DMS53 treated with DMSO at 0.1 percent for 48 hours (cell line): Measurements from ENCODE around the gene PPP4C.

Source experiments
- DNase-seq: peaks from one replicate; lab custom pipeline; 2025; ENCODE audit not compliant: unreplicated experiment; lab: John Stamatoyannopoulos, UW

Gene PPP4C

GRCh38 chr16:30079480-30079879, 3.7 kb downstream of the PPP4C start:
- DNase-seq, result no peak

GRCh38 chr16:30082545-30083090, 6.8 kb downstream of the PPP4C start:
- DNase-seq, result no peak

- DNase-seq, result no peak
Measured at GRCh38 chr16:30083216-30084055, 7.6 kb downstream of the PPP4C start.

- no peak for DNase-seq
Measured at GRCh38 chr16:30084096-30084815, 8.5 kb downstream of the PPP4C start.

GRCh38 chr16:30084816-30085159, 9.0 kb downstream of the PPP4C start:
- DNase-seq, result no peak

- no peak for DNase-seq
Measured at GRCh38 chr16:30085247-30085646, 9.5 kb downstream of the PPP4C start.

GRCh38 chr16:30085820-30086219, 10.0 kb downstream of the PPP4C start:
- DNase-seq, result no peak

- no peak for DNase-seq
Measured at GRCh38 chr16:30086291-30087140, 10.7 kb downstream of the PPP4C start.

GRCh38 chr16:30087181-30087898, 11.5 kb downstream of the PPP4C start:
- no peak for DNase-seq

GRCh38 chr16:30088237-30088831, 12.5 kb downstream of the PPP4C start:
- DNase-seq, result no peak

GRCh38 chr16:30088832-30089624, 13.2 kb downstream of the PPP4C start:
- DNase-seq, result no peak

GRCh38 chr16:30090610-30091331, 15.0 kb downstream of the PPP4C start:
- DNase-seq, result no peak

- peak; percentile 73 for DNase-seq
Measured at GRCh38 chr16:30091474-30092372, 15.9 kb downstream of the PPP4C start, which contains the start of gene TBX6. TBX6 (minus strand) TSS chr16:30091924; CDS start chr16:30091193, 731 bp downstream.

- peak; percentile 73 for DNase-seq
Measured at GRCh38 chr16:30092373-30093010, 16.7 kb downstream of the PPP4C start.

GRCh38 chr16:30094541-30095165, 18.9 kb downstream of the PPP4C start:
- no peak for DNase-seq

GRCh38 chr16:30095166-30096078, 19.6 kb downstream of the PPP4C start:
- no peak for DNase-seq
